ENCODE results near the gene ARMC5. TPM values are rescaled to one million over a fixed set of nuclear protein-coding genes. Genes with fewer than 3 reads are reported as not detected.

Gene ARMC5
- polyA plus RNA-seq, 1 donor, result 13.6 TPM

- H3K4me3 ChIP-seq (ENCODE audit: low read length), result peak overlapping the region; percentile 49
- peak overlapping the region; percentile 95 for H3K27ac ChIP-seq (ENCODE audit: low read length)
- H3K36me3 ChIP-seq (ENCODE audit: control insufficient read depth, insufficient read depth, low read length), result peaks cover 40% of the 10 kb centered on the region
- H3K4me1 ChIP-seq (ENCODE audit: control insufficient read depth, insufficient read depth, low read length), result peaks cover 22% of the 10 kb centered on the region
- no peaks in the 10 kb centered on the region for H3K9me3 ChIP-seq (ENCODE audit: control insufficient read depth, low read depth, low read length)
- DNase-seq, result peak in 1 of 2 donors; percentile 32
- H3K27me3 ChIP-seq (ENCODE audit: control insufficient read depth, insufficient read depth, low read length), result no peaks in the 10 kb centered on the region
- 60% methylated on average over 4 of the region's 8 CpGs for WGBS (ENCODE audit: insufficient coverage, low lambda C conversion rate)
Measured at GRCh38 chr16:31460582-31461002, 1.3 kb downstream of the ARMC5 start.

- H3K9me3 ChIP-seq (ENCODE audit: control insufficient read depth, low read depth, low read length), result no peaks in the 10 kb centered on the region
- WGBS (ENCODE audit: insufficient coverage, low lambda C conversion rate), result 83% methylated on average over 1 of the region's 10 CpGs
- peaks cover 47% of the 10 kb centered on the region for H3K36me3 ChIP-seq (ENCODE audit: control insufficient read depth, insufficient read depth, low read length)
- no peak for DNase-seq
- H3K4me1 ChIP-seq (ENCODE audit: control insufficient read depth, insufficient read depth, low read length), result peaks cover 22% of the 10 kb centered on the region
- no peak overlapping the region for H3K4me3 ChIP-seq (ENCODE audit: low read length)
- no peak overlapping the region for H3K27ac ChIP-seq (ENCODE audit: low read length)
- H3K27me3 ChIP-seq (ENCODE audit: control insufficient read depth, insufficient read depth, low read length), result no peaks in the 10 kb centered on the region
Measured at GRCh38 chr16:31461201-31461920, 2.1 kb downstream of the ARMC5 start.

DNA sequence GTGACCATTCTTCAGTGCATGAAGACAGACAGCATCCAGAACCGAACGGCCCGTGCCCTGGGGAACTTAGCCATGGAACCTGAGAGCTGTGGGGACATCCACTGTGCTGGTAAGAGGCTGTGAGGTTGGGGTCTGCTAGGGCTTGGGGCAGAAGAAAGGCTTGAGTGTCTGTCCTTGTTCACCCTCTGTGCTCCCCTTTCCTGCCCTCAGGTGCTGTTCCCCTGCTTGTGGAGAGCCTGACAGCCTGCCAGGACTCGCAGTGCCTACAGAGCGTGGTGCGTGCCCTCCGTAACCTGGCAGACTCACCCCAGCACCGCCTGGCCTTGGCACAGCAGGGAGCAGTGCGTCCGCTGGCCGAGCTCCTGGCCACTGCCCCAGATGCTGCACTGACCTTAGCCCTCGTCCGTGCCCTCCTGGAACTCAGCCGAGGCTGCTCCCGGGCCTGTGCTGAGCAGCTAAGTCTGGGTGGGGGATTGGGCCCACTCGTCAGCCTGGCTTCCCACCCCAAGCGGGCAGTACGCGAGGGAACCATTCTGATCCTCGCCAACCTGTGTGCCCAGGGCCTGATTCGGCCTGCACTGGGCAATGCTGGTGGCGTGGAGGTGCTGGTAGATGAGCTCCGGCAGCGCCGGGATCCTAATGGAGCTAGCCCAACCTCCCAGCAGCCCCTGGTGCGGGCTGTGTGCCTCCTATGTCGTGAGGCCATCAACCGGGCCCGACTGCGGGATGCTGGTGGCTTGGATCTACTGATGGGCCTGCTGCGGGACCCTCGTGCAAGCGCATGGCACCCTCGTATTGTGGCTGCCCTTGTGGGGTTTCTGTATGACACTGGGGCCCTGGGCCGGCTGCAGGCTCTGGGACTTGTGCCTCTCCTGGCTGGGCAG, 2.9 kb downstream of the ARMC5 start:
- peaks cover 43% of the 10 kb centered on the region for H3K36me3 ChIP-seq (ENCODE audit: control insufficient read depth, insufficient read depth, low read length)
- no CpG with 5 or more reads among the region's 35 CpGs for WGBS (ENCODE audit: insufficient coverage, low lambda C conversion rate)
- no peak for DNase-seq

GRCh38 chr16:31464348-31464769, 5.1 kb downstream of the ARMC5 start:
- Histone ChIP-seq H3K4me3 (ENCODE audit: low read length) (no peak overlapping the region), H3K27me3 (ENCODE audit: control insufficient read depth, insufficient read depth, low read length) (no peaks in the 10 kb centered on the region), H3K27ac (ENCODE audit: low read length) (no peak overlapping the region), H3K9me3 (ENCODE audit: control insufficient read depth, low read depth, low read length) (no peaks in the 10 kb centered on the region), H3K36me3 (ENCODE audit: control insufficient read depth, insufficient read depth, low read length) (peaks cover 45% of the 10 kb centered on the region), H3K4me1 (ENCODE audit: control insufficient read depth, insufficient read depth, low read length) (peaks cover 5% of the 10 kb centered on the region)
- DNase-seq, result no peak
- WGBS (ENCODE audit: insufficient coverage, low lambda C conversion rate), result no CpG with 5 or more reads among the region's 36 CpGs

More for the DNA sequence above, 2.9 kb downstream of the ARMC5 start:
- no peaks in the 10 kb centered on the region for H3K9me3 ChIP-seq (ENCODE audit: control insufficient read depth, low read depth, low read length)
- H3K4me1 ChIP-seq (ENCODE audit: control insufficient read depth, insufficient read depth, low read length), result peaks cover 14% of the 10 kb centered on the region
- no peak overlapping the region for H3K4me3 ChIP-seq (ENCODE audit: low read length)
- H3K27ac ChIP-seq (ENCODE audit: low read length), result no peak overlapping the region
- H3K27me3 ChIP-seq (ENCODE audit: control insufficient read depth, insufficient read depth, low read length), result no peaks in the 10 kb centered on the region

GRCh38 chr16:31464781-31465260, 5.5 kb downstream of the ARMC5 start:
- Histone ChIP-seq H3K27ac (ENCODE audit: low read length) (no peak overlapping the region), H3K9me3 (ENCODE audit: control insufficient read depth, low read depth, low read length) (no peaks in the 10 kb centered on the region), H3K27me3 (ENCODE audit: control insufficient read depth, insufficient read depth, low read length) (no peaks in the 10 kb centered on the region), H3K4me1 (ENCODE audit: control insufficient read depth, insufficient read depth, low read length) (peaks cover 5% of the 10 kb centered on the region), H3K36me3 (ENCODE audit: control insufficient read depth, insufficient read depth, low read length) (peaks cover 45% of the 10 kb centered on the region), H3K4me3 (ENCODE audit: low read length) (no peak overlapping the region)
- no peak for DNase-seq
- WGBS (ENCODE audit: insufficient coverage, low lambda C conversion rate), result no CpG with 5 or more reads among the region's 17 CpGs

GRCh38 chr16:31465788-31466370, 6.6 kb downstream of the ARMC5 start:
- H3K4me3 ChIP-seq (ENCODE audit: low read length), result no peak overlapping the region
- H3K36me3 ChIP-seq (ENCODE audit: control insufficient read depth, insufficient read depth, low read length), result peaks cover 45% of the 10 kb centered on the region
- no peaks in the 10 kb centered on the region for H3K27me3 ChIP-seq (ENCODE audit: control insufficient read depth, insufficient read depth, low read length)
- no peak for DNase-seq
- H3K4me1 ChIP-seq (ENCODE audit: control insufficient read depth, insufficient read depth, low read length), result no peaks in the 10 kb centered on the region
- H3K27ac ChIP-seq (ENCODE audit: low read length), result no peak overlapping the region
- H3K9me3 ChIP-seq (ENCODE audit: control insufficient read depth, low read depth, low read length), result no peaks in the 10 kb centered on the region
- WGBS (ENCODE audit: insufficient coverage, low lambda C conversion rate), result no CpG with 5 or more reads among the region's 20 CpGs

GRCh38 chr16:31466381-31466841, 7.1 kb downstream of the ARMC5 start:
- no peaks in the 10 kb centered on the region for H3K27me3 ChIP-seq (ENCODE audit: control insufficient read depth, insufficient read depth, low read length)
- H3K4me3 ChIP-seq (ENCODE audit: low read length), result no peak overlapping the region
- no peaks in the 10 kb centered on the region for H3K9me3 ChIP-seq (ENCODE audit: control insufficient read depth, low read depth, low read length)
- peaks cover 45% of the 10 kb centered on the region for H3K36me3 ChIP-seq (ENCODE audit: control insufficient read depth, insufficient read depth, low read length)
- H3K27ac ChIP-seq (ENCODE audit: low read length), result no peak overlapping the region
- no CpG with 5 or more reads among the region's 18 CpGs for WGBS (ENCODE audit: insufficient coverage, low lambda C conversion rate)
- no peak for DNase-seq
- peaks cover 5% of the 10 kb centered on the region for H3K4me1 ChIP-seq (ENCODE audit: control insufficient read depth, insufficient read depth, low read length)

DNA sequence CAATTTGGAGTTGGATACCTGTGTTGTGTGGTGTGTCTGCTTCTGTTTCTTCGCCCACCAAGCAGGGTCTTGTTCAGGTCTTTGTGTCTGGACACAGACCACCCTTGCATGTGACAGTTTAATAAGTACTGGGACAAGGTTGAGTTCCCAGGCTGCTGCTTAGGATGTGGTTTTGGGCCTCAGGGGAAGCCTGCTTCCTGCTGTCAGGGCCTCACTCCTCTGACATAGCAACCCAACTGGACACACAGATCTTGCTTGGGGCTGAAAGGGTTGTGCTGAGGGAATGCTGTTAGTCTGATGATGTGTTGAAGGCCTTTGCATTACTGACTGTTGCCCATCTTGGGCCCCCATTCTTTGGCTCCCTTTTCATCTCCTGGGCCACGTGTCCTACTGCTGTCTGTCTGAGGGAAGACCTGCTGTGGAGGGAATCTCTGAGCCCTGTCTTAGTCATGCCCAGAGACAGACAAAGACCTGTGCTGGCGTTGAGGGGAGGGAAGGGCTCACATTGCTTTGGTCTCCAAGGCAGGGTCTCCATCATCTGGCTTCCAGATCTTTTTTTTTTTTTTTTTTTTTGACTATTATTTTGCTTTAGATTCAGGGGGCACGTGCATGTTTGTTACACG, 8.0 kb downstream of the ARMC5 start:
- Histone ChIP-seq H3K27me3 (ENCODE audit: control insufficient read depth, insufficient read depth, low read length) (no peaks in the 10 kb centered on the region), H3K9me3 (ENCODE audit: control insufficient read depth, low read depth, low read length) (no peaks in the 10 kb centered on the region), H3K36me3 (ENCODE audit: control insufficient read depth, insufficient read depth, low read length) (peaks cover 38% of the 10 kb centered on the region), H3K4me1 (ENCODE audit: control insufficient read depth, insufficient read depth, low read length) (peaks cover 7% of the 10 kb centered on the region), H3K27ac (ENCODE audit: low read length) (no peak overlapping the region), H3K4me3 (ENCODE audit: low read length) (no peak overlapping the region)
- DNase-seq, result no peak
- WGBS (ENCODE audit: insufficient coverage, low lambda C conversion rate), result no CpG with 5 or more reads among the region's 5 CpGs

GRCh38 chr16:31467858-31468257, 8.6 kb downstream of the ARMC5 start:
- no peak for DNase-seq

GRCh38 chr16:31470615-31471014, 11.3 kb downstream of the ARMC5 start:
- peaks cover 26% of the 10 kb centered on the region for H3K4me1 ChIP-seq (ENCODE audit: control insufficient read depth, insufficient read depth, low read length)
- H3K27me3 ChIP-seq (ENCODE audit: control insufficient read depth, insufficient read depth, low read length), result no peaks in the 10 kb centered on the region
- DNase-seq, result no peak
- H3K9me3 ChIP-seq (ENCODE audit: control insufficient read depth, low read depth, low read length), result peaks cover 5% of the 10 kb centered on the region
- 78% methylated on average over 1 of the region's 3 CpGs for WGBS (ENCODE audit: insufficient coverage, low lambda C conversion rate)
- no peak overlapping the region for H3K4me3 ChIP-seq (ENCODE audit: low read length)
- no peak overlapping the region for H3K27ac ChIP-seq (ENCODE audit: low read length)
- H3K36me3 ChIP-seq (ENCODE audit: control insufficient read depth, insufficient read depth, low read length), result peaks cover 20% of the 10 kb centered on the region

More at GRCh38 chr16:31467858-31468257, 8.6 kb downstream of the ARMC5 start:
- H3K9me3 ChIP-seq (ENCODE audit: control insufficient read depth, low read depth, low read length), result peaks cover 3% of the 10 kb centered on the region
- H3K4me1 ChIP-seq (ENCODE audit: control insufficient read depth, insufficient read depth, low read length), result peaks cover 11% of the 10 kb centered on the region
- H3K27me3 ChIP-seq (ENCODE audit: control insufficient read depth, insufficient read depth, low read length), result no peaks in the 10 kb centered on the region
- H3K27ac ChIP-seq (ENCODE audit: low read length), result no peak overlapping the region
- 90% methylated on average over 2 of the region's 5 CpGs for WGBS (ENCODE audit: insufficient coverage, low lambda C conversion rate)
- no peak overlapping the region for H3K4me3 ChIP-seq (ENCODE audit: low read length)
- H3K36me3 ChIP-seq (ENCODE audit: control insufficient read depth, insufficient read depth, low read length), result peaks cover 32% of the 10 kb centered on the region
